GM21619 (cell line): Measurements from ENCODE around the gene AFAP1L1.

Source experiments
- ATAC-seq: cut with Tn5 transposase; IDR thresholded peaks from one replicate; pipeline ENCODE4 v1.9.1; 2021; ENCODE audit not compliant: unreplicated experiment

AFAP1L1 gene

GRCh38 chr5:149367972-149368645 lies 96.5 kb downstream of the AFAP1L1 start:
- no peak for ATAC-seq

- ATAC-seq: no peak
These were observed 99.2 kb downstream of the AFAP1L1 start for GRCh38 chr5:149370878-149371277.

- ATAC-seq: peak; percentile 83
These were observed 99.8 kb downstream of the AFAP1L1 start for GRCh38 chr5:149371296-149371962.

GRCh38 chr5:149372076-149372795 lies 100.6 kb downstream of the AFAP1L1 start:
- no peak for ATAC-seq

GRCh38 chr5:149372932-149373331 lies 101.3 kb downstream of the AFAP1L1 start:
- no peak for ATAC-seq

- no peak for ATAC-seq
These were observed 102.6 kb downstream of the AFAP1L1 start for GRCh38 chr5:149374303-149374702.

- no peak for ATAC-seq
These were observed 103.1 kb downstream of the AFAP1L1 start for GRCh38 chr5:149374801-149375200.

GRCh38 chr5:149375434-149375833 lies 103.8 kb downstream of the AFAP1L1 start:
- no peak for ATAC-seq

- ATAC-seq: no peak
These were observed 104.4 kb downstream of the AFAP1L1 start for GRCh38 chr5:149376104-149376503.

GRCh38 chr5:149376711-149377447 lies 105.2 kb downstream of the AFAP1L1 start:
- ATAC-seq: no peak

- no peak for ATAC-seq
These were observed 106.7 kb downstream of the AFAP1L1 start for GRCh38 chr5:149378241-149378820.

GRCh38 chr5:149379177-149379761 lies 107.6 kb downstream of the AFAP1L1 start, which contains the start of gene IL17B:
TSS of gene IL17B (minus strand) at chr5:149379292. CDS start at chr5:149379225, 67 bp downstream.
- no peak for ATAC-seq

GRCh38 chr5:149379818-149380374 lies 108.2 kb downstream of the AFAP1L1 start:
- ATAC-seq: no peak

- no peak for ATAC-seq
These were observed 108.9 kb downstream of the AFAP1L1 start for GRCh38 chr5:149380466-149381121.

- ATAC-seq: peak; percentile 21
These were observed 109.8 kb downstream of the AFAP1L1 start for GRCh38 chr5:149381261-149381985.

GRCh38 chr5:149381986-149382338 lies 110.3 kb downstream of the AFAP1L1 start:
- peak; percentile 76 for ATAC-seq

GRCh38 chr5:149382517-149383220 lies 111.0 kb downstream of the AFAP1L1 start:
- no peak for ATAC-seq

- no peak for ATAC-seq
These were observed 111.7 kb downstream of the AFAP1L1 start for GRCh38 chr5:149383399-149383798.
